ENCODE data around the gene CRAMP1.

CRAMP1 gene

DNA sequence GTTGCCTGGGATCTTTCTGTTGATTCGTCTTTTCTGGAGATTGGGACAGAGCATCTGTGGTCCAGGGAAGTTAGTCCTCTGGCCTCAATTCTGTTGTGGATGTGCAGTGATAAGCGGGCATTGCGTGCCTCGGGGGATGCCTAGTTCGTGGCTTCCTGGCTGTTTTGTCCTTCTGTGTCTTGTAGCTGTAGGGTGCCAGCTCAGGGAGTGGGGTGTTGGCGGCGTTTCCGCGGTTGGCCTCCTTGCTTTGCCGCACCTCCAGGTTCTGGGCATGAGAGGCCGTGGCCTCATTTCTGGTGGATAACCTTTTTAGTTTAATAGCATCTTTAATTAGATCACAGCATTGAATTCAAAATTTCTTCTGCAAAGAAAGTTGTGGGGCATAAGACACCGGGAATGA is 64.5 kb downstream of the CRAMP1 start:
- DNase-seq (ENCODE audit: low read depth), result no peak
- TF ChIP-seq, protein P1, sequence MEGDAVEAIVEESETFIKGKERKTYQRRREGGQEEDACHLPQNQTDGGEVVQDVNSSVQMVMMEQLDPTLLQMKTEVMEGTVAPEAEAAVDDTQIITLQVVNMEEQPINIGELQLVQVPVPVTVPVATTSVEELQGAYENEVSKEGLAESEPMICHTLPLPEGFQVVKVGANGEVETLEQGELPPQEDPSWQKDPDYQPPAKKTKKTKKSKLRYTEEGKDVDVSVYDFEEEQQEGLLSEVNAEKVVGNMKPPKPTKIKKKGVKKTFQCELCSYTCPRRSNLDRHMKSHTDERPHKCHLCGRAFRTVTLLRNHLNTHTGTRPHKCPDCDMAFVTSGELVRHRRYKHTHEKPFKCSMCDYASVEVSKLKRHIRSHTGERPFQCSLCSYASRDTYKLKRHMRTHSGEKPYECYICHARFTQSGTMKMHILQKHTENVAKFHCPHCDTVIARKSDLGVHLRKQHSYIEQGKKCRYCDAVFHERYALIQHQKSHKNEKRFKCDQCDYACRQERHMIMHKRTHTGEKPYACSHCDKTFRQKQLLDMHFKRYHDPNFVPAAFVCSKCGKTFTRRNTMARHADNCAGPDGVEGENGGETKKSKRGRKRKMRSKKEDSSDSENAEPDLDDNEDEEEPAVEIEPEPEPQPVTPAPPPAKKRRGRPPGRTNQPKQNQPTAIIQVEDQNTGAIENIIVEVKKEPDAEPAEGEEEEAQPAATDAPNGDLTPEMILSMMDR (IDR thresholded peaks at IDR 0.05; ENCODE audit: control insufficient read depth, extremely low read depth, insufficient read depth), result no peak
- H3K4me3 ChIP-seq (ENCODE audit: low read depth, low read length), result no peak overlapping the region

DNA sequence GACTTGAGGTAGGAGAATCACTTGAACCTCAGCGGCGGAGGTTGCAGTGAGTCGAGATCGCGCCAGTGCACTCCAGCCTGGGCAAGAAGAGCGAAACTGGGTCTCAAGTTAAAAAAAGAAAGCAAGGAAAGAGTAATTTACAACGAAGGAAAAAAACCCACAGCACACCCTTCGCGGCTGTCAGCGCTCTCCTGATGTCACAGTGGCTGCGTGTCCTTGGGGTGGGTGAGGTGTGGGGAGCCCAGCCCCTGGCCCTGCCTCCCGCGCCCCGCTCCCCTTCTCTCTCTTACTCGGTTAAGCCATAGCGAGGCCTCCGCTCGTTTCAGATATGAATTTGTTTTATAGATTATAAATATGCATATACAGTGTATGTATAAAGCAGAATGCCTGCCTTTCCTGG is 65.2 kb downstream of the CRAMP1 start:
- TF ChIP-seq, protein P1 (IDR thresholded peaks at IDR 0.05; ENCODE audit: control insufficient read depth, extremely low read depth, insufficient read depth), result no peak
- DNase-seq (ENCODE audit: low read depth), result no peak
- H3K4me3 ChIP-seq (ENCODE audit: low read depth, low read length), result peak overlapping the region; percentile 40

DNA sequence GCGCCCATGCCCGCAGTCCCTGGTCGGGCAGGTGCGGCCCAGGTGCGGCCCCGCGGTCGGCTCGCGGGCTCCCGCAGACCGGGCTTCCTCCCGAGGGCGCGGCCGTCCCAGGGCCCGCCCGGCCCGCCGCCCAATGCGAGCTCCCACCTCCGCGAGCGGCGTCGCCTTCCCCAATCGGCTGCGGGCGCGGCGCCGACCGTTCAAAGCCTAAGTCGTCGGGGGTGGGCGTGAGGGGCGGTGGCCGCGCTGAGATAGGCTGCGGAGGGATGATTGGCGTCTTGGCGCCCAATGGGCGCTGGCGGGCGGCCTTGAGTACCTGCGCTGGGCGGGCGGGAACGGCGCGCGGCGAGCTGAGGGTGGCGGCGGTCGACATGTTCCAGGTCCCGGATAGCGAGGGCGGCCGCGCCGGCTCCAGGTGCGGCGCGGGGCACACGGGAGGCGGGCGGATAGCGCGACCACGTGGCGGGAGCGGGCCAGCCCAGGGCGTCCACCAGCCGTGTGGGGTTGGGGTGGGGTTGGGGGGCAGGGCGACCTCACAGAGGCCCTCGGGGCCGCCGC is 65.9 kb downstream of the CRAMP1 start, which contains the start of gene JPT2:
JPT2 (plus strand) TSS at position 338 of the 558 bp plus-strand sequence; CDS start at position 372, 34 bp downstream.
- TF ChIP-seq, protein P1 (IDR thresholded peaks at IDR 0.05; ENCODE audit: control insufficient read depth, extremely low read depth, insufficient read depth), result no peak
- DNase-seq (ENCODE audit: low read depth), result peak; percentile 96
- H3K4me3 ChIP-seq (ENCODE audit: low read depth, low read length), result peak within 1 kb of the TSS; percentile 72

DNA sequence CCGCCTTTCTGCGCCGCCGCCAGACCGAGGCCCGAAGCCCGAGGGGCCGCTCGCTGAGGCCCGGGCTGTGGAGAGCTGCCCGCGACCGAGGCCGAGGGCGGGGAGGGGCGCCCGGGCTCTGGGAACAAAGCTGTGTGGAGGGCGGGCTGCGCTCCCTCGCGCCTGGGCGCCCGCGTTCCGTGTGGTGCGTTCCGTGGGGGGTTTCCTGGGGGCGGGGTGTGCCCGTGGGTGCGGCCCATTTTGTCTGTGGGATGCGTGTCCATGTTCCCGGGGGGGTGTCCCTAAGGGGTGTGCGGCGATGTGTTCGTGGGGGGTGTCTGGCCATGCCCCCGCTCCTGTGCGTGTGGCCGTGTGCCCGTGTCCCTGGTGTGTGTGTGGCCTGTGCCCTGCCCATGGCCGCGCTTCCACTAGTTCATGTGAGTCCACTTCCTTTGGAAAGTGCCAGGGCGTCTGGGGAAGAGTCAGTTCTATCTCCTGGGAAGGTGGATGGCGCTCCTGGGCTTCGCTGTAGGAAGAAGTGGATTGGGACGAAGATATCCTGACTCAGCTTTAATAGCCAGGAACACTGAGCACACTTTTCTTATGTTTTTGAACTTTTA is 66.4 kb downstream of the CRAMP1 start:
- no peak for DNase-seq (ENCODE audit: low read depth)

DNA sequence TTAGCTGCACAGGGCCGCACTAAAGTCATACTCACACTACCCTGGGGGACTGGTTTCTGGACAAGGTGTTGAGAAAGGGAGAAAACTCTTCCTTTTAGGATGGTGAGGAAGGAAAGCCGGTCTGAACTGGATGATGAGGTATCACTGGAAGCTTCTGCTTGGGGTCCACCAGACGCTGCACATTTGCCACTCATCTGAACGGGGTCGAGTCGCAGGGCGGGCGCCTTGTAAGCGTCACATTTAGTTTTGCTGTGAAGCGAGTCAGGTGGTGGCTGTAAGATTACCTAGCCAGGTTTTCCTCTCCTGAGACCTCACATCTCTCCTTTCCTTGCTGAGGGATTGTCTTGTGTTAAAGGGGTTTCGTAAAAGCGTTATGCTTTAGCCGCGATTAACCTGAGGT is 68.2 kb downstream of the CRAMP1 start:
- peak overlapping the region; percentile 72 for H3K4me3 ChIP-seq (ENCODE audit: low read depth, low read length)
- DNase-seq (ENCODE audit: low read depth), result no peak
- TF ChIP-seq, protein P1 (IDR thresholded peaks at IDR 0.05; ENCODE audit: control insufficient read depth, extremely low read depth, insufficient read depth), result no peak

More for the DNA sequence above, 66.4 kb downstream of the CRAMP1 start:
- TF ChIP-seq, protein P1 (IDR thresholded peaks at IDR 0.05; ENCODE audit: control insufficient read depth, extremely low read depth, insufficient read depth), result 0 out of 2 replicates have a peak, but pooled peaks have one; percentile 6
- H3K4me3 ChIP-seq (ENCODE audit: low read depth, low read length), result peak overlapping the region; percentile 72

DNA sequence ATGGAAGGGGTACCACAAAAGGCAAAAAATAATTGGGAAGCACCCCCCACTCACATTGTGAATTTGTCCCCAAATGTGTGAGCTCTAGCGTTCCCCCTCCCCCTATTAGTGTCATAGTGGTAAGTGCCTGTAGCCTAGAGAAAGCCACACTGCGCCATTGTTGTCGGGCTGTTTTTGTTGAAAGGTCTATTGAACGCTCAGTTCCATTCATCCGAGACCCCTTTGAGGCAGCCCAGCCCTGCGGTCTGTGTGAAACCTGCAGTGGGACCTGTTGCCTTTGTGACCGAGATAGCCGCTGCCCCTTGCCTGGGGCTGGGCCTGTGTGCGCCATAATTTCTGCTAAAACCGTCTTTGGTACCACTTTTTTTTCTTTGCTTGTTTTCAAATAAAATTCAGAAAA is 68.9 kb downstream of the CRAMP1 start:
- H3K4me3 ChIP-seq (ENCODE audit: low read depth, low read length), result peak overlapping the region; percentile 72
- TF ChIP-seq, protein P1 (IDR thresholded peaks at IDR 0.05; ENCODE audit: control insufficient read depth, extremely low read depth, insufficient read depth), result no peak
- DNase-seq (ENCODE audit: low read depth), result no peak

Data from LNCaP clone FGC (cell line).